Activated T-cell treated with anti-CD3 and anti-CD28 coated beads for 48 hours (primary cell): ENCODE results near the gene IL4I1.
A peak's percentile ranks its signal among the peaks of the same experiment; 100 is the strongest.

Experiments
- DNase-seq: peaks from one replicate; pipeline ENCODE4 v3.0.0-alpha.2; 2020; ENCODE audit warnings: low read depth

IL4I1 gene

DNA sequence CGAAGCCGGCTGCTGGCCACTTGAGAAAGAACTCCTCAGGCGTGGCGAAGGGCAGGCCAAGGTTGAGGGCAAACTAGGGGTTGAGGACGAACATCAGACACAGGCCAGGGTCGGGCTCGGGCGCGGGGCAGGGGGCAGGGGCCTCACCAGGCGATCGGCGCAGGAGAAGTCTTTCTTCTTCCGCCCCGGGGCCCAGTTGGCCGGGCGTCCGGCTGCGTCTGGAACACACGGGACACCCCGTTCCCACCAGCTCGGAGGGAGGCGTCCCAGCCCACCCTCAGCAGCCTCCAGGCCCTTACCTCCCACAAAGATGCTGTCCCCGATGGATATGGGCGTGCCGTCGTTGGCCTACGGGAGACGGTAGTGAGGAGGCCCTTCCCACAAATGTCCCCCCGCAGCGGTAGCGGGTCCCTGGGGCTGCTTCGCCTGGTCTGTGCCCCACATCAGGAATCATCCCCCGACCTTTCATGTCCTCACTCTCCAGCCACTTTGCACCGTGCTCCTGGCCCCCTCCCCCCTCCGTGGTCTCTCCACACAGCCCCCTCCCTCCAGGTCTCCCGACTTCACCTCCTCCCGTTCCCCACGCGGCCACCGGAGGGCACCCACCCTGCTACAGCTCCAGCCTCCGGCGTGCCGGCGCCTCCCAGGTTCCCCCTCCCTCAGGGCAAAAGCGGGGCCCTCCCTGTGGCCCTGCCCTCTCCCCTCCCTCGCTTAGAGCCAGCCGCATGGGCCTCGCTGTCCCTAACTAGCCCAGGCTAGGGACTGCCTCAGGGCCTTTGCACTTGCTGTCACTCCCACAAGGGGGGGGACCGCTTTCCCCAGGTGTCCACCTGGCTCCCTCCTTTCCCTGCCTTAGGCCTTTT lies 34.1 kb downstream of the IL4I1 start:
- no peak for DNase-seq

DNA sequence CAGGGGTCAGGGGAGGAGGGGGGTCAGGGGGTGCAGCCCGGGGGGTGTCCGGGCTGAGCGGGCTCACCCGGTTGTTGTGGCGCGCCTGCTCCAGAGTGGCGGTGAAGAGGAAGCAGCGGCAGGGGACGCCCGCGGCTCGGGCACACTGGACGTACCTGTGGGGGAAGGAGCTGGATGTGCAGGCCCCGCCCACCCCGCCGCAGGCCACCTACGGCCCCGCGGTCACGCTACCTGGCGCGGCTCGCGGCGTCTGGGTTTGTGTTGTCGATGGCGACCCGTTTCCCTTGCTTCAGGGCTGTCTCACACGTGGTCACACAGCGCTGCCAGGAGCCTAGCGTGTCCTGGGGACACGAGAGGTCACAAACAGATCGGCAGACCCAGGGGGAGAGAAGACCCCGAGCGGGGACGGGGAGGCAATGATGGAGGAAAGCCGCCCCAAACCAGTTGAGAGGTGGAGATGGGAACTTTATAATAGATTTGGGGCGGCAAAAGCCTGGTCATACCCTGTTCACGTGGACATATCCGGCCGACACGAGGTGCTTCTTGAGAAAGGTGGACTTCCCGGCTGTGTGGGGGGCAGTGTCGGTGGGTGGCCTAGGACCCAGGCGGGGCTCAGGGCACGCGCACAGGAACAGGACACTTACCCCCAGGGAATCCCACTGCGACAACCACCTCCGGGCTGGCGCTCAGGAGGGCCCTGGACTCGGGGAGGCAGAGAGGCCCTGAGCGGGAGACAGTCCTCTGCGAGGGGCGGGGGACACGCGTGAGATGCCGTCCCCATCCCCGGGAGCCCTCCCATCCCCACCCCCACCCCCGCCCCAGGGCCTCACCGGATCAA lies 34.9 kb downstream of the IL4I1 start:
- DNase-seq, result no peak

DNA sequence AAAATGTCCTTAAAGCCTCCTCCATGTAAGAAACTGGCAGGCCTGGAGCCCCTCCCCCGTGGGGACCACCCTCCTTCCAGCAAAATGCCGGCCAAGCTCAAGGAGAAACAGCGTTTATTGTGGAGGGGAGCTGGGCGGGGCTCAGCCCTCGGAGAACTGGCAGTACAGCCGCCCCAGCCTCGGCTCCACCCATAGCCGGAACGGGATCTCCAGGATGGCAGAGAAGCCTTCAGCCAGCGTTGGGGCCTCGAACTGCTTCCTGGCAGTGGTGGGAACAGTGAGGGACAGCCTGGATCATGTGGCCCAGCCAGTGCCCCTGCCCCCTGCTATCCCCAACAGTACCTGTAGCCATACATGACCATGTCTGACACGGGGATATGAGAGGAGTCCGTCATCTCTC lies 35.6 kb downstream of the IL4I1 start:
- DNase-seq, result no peak

DNA sequence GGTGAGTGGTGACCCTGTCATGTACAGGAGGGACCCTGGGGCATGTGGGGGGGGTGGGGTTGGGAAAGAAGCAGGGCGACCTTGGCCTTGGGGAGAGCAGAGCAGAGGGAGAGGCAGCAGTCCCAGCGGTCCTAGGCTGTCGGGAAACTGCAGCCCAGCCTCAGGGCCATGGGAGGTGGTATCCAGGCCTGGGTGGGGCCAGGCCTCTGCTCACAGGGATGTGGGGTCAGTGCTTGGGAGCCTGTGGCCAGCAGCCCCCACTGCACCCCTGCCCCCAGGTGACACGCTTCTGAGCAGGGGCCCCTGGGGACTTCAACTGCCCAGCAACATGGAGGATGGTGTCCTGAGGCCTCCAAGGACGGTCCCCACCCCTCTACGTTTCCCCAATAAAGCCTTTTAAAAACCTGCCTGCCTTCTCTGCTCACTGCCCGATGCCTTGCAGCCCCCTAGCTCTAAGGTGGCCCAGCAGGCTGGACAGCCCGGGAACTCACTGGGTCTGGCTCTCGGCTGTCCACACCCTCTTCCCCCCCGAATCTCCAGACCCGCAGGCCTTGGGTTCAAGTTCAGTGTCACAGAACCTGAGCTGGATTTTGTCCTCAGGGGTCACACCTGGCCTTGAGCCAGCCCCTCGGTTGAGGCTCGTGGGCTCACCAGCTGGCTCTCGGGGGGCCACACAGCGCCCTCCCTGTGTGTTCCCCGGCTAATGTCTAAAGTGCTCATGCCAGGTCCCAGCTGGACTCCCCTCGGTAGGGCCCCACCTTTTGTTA lies 36.2 kb downstream of the IL4I1 start:
- DNase-seq, result no peak

DNA sequence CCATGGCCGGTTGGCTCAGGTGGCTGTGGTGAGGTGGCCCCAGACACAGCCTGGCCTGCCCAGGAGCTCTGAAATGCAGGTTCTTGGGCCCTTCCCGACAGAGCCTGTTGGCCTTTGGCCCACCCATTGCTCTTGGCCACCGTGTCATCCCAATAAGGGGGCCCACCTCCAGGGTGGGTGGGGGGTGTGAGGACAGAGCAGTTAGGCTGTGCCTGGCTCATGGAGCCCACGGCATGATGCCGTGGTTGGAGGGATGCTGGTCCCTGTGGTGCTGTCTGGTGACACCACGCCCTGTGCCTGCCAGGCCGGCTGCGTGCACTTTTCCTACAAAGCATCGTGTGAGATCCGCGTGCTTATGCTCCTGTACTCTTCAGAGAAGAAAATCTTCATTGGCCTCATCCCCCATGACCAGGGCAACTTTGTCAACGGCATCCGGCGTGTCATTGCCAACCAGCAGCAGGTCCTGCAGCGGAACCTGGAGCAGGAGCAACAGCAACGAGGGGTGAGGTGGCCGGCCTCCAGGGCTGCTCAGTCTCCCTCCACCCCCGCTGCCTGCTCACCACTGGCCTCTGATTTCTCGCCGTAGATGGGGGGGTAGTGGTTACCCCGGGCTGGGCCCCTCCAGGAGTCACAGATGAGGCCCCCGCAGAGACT lies 36.9 kb downstream of the IL4I1 start:
- no peak for DNase-seq

DNA sequence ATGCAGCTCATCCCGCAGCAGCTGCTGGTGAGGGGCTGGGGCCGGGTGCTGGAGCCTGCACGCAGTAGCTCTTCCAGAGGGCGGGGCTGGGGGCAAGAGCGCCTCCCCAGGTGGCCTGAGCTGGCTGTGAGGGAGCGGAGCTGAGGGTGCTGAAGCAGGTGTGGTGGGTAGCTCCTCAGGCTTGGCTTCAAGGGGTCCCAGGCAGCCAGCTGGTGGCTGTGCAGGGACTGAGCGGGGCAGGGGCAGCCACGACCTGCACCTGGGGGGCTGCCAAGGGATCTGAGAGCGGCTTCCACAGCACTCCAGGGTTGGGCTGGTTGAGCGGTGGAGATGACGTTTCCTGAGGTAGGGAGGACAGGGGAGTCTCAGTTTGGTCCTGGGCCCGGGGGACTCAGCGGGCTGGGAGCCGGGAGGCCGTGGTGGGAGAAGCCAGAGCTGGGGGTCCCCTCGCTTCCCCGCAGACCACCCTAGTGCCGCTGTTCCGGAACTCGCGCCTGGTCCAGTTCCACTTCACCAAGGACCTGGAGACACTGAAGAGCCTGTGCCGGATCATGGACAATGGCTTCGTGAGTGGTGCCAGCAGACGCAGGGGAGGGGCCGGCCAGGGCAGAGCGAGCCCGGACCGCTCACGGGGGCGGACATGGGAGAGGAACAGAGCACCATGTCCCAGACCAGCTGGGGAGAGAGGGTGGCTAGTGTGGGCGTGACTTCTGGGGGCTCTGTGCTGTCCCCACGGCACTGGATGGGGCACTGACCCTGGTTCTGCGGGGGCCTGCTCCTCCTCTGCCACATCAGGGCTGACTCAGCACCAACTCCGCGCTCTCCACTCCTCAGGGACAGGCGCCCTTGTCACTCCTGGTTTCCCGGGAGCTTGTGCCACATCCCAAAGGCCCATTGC lies 38.4 kb downstream of the IL4I1 start:
- DNase-seq, result no peak

DNA sequence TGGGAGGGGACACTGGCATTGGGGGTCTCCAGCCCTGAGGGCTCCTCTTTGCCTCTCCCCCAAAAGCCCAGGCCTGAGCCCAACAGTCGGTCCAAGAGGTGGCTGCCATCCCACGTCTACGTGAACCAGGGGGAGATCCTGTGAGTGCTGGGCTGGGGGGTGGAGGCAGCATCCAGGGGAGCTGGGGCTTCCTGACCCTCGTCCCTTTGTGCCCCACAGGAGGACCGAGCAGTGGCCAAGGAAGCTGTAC lies 38.9 kb downstream of the IL4I1 start:
- DNase-seq, result no peak

DNA sequence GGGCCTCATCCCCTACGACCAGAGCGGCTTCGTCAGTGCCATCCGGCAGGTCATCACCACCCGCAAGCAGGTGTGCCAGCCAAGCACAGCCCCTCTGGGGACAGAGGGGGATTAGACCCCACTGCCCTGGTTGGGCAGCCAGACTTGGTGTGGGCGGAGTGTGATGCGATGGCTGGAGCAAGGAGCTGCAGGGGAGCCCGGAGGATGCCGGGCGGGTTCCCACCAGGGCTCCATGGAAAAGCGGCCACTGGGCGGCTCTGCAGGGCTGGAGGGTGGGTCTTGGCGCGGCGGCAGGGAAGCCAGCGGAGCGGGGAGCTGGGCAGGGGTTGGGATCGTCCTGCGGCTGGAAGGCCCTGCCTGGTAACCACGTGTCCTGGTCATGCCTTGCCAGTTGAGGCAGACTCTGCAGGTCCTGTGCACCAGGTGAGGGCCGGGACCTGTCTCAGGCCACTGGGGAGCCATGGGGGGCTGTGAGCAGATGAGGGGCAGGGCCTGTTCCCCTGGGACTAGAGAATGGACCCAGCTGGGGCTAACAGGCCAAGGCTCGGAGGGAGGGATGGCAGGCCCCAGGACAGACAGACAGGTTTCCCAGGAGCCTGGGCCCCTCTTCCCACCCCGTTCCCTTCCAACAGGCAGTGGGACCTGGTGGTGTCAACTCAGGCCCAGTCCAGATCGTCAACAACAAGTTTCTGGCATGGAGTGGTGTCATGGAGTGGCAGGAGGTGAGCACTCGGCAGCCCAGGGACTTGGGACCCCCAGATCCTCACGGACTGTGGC lies 39.4 kb downstream of the IL4I1 start:
- DNase-seq, result no peak

DNA sequence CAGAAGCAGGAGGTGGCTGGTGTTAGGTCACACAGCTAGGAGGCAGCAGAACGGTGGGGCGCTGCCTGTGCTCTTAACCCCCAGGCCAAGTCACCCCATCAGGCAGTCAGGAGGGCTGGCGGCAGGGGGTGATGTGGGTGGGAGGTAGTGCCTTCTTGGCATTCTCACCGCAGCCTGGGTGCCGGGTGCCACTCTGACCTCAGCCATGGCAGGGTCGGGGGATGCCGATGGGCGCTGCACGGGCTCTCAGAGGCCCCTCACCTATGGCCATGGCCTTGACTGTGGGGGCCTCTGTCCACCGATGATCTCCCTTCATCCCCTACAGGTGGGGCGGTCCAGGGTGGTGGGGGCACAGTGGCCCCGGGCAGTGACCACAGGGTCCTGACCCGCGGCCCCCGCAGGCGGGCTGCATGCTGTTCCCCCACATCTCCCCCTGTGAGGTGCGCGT lies 40.1 kb downstream of the IL4I1 start:
- DNase-seq, result no peak

DNA sequence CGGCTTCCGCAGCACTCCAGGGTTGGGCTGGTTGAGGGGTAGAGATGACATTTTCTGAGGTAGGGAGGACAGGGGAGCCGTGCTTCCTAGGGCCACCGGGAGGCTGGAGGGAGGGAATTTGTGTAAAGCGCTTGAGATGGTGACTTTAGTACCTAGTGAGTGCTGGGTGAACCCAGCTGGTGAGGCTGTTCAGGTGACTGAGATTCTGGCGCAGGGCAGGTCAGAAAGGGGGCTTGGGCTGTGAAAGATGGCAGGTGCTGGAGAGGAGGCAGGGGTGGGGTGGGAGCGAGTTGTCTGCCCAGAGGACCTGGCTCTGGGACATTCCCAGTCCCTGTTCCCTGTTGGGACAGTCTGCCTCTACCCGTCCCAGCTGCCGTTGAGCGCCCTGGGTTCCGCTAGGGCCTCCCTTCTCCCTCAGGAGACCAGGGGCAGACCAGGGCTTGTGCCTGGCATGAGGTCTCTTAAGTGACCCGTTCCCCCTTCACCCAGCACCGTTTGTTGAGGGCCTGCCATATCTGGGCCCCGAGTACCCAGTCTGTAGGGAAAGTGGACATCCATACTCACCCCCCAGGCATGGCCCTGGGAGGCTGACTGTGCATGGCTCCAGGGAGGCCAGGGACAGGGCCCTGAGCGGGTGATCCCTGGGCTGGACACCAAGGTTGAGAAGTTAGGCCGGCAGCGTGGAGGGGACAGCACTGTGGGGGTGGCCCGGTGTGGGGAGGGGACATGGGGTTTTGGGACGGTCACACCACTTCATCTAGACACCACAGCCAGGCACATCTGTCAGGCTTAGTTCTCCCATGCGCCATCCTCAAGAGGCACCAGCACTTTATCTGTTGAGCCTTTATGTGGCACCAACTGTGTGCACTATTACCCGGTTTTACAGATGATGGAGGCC lies 40.8 kb downstream of the IL4I1 start:
- DNase-seq, result no peak

DNA sequence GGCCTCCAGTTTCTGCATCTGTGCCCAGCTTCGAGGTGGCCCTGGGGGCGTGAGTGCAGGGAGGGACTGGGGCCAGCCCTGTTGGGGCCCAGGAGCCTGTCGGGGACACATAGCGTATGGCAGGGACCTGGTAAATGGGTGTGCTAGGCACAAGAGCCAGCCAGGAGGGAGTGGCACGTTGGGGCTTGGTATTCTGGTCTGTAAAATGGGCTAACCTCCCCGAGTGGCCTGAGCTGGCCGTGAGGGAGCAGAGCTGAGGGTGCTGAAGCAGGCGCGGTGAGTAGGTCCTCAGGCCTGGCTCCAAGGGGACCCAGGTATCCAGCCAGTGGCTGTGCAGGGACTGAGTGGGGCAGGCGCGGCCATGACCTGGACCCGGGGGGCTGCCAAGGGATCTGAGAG lies 41.4 kb downstream of the IL4I1 start:
- DNase-seq, result no peak

DNA sequence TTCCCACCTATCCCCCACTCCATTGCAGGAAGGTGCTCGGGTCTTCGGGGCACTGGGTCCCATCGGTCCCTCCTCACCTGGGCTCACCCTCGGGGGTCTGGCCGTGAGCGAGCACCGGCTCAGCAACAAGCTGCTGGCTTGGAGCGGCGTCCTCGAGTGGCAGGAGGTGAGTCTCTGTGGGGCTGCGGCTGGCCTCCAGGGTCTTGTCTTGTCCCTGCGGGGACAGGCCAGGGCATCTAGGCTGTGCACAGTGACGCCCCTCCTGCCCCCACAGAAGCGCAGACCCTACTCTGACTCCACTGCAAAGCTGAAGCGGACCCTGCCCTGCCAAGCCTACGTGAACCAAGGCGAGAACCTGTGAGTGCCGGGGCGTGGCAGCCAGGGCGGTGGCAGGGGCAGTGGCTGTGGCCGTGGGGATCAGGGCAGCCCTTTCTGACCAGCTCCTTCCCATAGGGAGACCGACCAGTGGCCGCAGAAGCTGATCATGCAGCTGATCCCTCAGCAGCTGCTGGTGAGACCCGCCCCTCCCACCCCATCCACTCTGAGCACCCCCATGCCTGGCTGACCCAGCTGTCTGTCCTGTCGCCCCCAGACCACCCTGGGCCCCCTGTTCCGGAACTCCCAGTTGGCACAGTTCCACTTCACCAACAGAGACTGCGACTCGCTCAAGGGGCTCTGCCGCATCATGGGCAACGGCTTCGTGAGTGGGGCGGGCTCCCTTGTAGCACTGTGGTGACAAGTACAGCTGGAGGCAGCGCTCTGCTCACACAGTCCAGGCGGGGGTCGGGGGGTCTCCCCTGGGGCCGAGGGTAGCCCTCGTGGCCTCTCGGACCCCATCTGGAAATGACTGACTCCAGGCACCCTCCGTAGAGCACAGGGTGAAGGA lies 42.1 kb downstream of the IL4I1 start:
- DNase-seq, result no peak

DNA sequence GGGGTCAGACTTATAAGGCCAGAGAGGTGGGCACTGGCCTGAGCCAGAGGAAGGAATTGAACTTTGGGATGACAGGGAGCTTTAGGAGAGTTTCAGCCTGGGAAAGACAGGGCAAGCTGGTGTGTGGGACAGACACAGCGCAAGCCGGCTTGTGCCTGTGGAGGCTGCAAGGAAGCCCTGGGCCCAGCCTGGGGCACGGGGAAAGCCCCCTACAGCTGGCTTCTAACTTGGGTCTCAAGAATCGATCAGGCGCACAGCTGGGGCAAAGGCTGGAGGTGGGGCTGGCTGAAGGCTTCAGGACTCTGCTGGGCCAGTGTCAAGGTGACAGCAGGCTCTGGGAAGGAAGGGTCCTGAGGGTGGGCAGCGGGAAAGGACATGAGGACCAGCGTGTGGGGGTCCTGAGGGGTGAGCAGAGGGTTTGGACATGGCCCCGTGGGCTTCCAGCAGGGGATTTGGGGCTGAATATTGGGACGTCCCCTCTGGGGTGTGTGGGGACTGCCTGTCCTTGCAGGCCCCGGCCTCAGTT lies 42.8 kb downstream of the IL4I1 start:
- DNase-seq, result no peak

DNA sequence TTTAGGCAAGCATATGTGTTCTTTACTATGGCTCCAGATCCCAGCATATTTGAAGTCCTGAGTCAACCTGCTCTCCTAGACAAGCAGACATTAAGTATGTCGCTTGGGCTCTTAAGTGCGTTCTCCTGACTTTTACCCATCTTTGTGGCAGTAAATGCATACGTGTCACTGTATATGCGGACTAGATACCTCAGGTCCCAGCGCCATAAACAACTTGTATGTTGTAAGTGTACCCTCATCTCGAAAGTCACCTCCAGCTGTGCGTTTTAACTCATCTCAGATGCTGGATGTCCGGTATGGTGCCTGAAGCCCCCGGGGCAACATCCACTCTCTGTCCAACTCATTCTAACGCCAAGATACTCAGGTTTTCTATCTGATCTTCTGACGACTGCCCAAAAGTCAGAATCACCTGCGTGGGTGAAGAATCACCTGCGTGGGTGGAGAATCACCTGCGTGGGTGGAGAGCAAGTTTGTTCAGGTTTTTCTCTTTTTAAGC lies 44.0 kb downstream of the IL4I1 start:
- no peak for DNase-seq

DNA sequence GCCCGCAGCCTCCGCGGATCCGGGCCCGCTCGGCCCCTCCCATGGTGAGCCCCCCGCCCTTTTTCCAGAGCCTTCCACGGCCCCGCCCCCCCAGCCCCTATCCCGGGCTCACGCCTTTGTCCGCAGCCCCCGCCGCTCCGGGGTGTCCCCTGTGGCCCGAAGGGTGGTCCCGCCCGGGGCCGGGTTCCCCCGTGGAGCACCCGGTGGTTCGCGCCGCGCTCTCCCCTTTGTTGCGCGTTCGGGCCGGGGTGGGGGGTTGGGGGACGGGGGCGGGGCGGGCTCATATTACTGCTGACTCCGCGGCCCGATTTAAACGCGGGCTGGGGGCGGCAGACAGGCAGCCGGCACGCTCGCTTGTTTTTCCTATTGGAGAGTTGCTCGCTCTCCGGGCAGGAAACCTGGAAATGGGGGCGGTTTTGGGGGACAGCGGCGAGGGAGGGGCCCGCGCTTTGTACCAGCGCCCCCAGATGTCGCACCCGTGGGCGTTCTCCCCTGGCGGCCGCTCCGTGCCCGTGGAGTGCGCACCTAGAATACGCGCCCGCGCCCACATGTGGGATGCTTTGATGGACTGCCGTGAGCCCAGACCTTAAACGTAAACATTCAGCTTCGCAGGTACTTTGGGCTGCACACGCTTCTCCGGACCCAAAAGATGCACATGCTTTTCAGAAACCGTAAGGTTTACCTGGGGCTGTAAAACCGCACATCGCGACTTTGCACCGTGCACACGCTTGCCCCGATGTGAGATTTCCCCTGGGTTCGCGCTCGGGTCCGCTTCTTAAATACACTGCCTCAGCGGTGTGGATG lies 45.0 kb downstream of the IL4I1 start:
- DNase-seq, result no peak

DNA sequence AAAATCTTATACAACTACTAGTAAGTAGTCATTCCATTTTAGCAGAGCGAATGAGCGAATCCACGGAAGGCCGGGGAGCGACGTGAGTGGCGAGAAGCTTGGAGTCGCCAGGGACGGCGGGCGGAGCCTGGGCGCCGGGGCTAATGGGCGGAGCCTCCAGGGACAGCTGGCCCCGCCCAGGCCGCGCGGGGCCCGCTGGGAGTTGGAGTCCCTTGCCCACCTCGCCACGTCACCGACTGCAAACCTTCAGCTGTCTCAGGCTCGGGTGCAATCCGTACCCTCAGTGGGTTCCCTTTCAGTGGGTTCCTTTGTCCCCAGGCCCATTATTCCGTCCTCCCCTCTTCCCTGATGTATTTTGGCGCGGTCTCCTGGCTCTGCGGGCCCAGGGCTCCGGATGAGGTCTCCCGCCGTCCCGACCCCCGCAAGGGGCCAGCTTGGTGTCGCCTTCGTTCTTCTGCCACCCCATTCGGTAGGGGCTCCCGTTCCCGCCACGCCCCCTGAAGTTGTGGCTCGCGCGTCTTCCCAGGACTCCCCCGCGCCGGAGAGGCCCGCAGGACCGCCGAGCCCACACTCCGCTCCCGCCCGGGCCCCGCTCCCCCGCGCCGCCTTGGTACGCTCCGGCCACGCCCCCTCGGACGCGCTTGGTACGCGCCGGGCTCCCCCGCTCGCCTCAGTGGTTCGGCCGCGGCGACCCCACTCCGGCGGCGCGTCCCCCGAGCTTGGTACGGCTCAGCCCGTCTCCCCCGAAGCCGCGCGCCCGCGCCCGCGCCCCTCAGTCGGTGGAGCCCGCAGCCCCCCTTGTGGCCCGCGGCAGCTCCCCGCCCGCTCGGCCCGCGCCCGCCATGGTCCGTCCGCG lies 46.0 kb downstream of the IL4I1 start, which contains the start of gene PTOV1:
Gene PTOV1, plus strand, starts transcription at position 673 of the 856 bp plus-strand sequence.
- peak; percentile 90 for DNase-seq
